MM.1S (cell line): Measurements from ENCODE around the gene SRSF3.

Source experiments
- CTCF ChIP-seq: fragments of 300-600 bp; sonication (generic); IDR thresholded peaks from 2 replicates; pipeline ENCODE4 v1.5.1; 2016; ENCODE audit warnings: antibody characterized with exemption, low read length, mixed read lengths
- EZH2 ChIP-seq: fragments of 300-600 bp; sonication (generic); optimal IDR thresholded peaks from 2 replicates; pipeline ENCODE3; 2017; ENCODE audit warnings: low read depth, mild to moderate bottlenecking, antibody characterized with exemption, low read length, mixed read lengths
- EZH2phosphoT487 ChIP-seq: fragments of 300-600 bp; sonication (generic); IDR thresholded peaks from 2 replicates; pipeline ENCODE4 v1.6.1; 2018; ENCODE audit warnings: antibody characterized with exemption, low read length

- no peak for TF ChIP-seq EZH2
- no peak for TF ChIP-seq CTCF
- TF ChIP-seq EZH2phosphoT487, result no peak
Measured at GRCh38 chr6:36610956-36611336, 16.8 kb downstream of the SRSF3 start.
